ENCODE measurements around the gene FILIP1.

- TF ChIP-seq CTCF (IDR thresholded peaks at IDR 0.05) (no peak), POLR2A (IDR thresholded peaks at IDR 0.05) (no peak), POLR2AphosphoS5 (IDR thresholded peaks at IDR 0.05) (no peak), EP300 (IDR thresholded peaks at IDR 0.05) (no peak)
These were observed 11.8 kb upstream of the FILIP1 start for GRCh38 chr6:75505424-75505823.

Measured in suprapubic skin (tissue), 4 donors.